Left hindlimb (tissue), 1 donor: Measurements from ENCODE around the gene ANGPTL4.
A peak's percentile ranks its signal among the peaks of the same experiment; 100 is the strongest.

Experiments
- DNase-seq: peaks from one replicate; pipeline ENCODE4 v3.0.0-alpha.2; 2018

The ANGPTL4 gene

GRCh38 chr19:8421484-8422461, 57.8 kb downstream of the ANGPTL4 start:
- no peak for DNase-seq

DNA sequence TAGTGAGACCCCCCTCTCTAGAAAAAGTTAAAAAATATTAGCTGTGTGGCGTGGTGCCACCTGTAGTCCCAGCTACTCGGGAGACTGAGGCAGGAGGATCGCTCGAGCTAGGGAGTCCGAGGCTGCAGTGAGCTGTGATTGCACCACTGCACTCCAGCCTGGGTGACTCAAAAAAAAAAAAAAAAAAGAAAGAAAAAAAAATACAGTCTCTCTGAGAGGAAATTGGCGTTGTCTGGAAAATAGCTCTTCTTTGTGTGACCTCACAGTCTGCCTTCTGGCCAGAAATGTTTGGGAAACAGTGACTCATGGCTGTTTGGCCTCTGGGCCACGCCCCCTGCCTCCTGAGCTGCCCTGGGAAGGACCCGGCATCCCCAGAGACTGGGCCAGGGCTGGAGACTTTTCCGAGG, 59.9 kb downstream of the ANGPTL4 start:
- DNase-seq, result peak; percentile 89
